GM12872 (cell line): ENCODE results near the gene APOC4.
A peak's percentile ranks its signal among the peaks of the same experiment; 100 is the strongest.

Experiments used
- CTCF ChIP-seq: IDR thresholded peaks from 3 replicates; pipeline ENCODE4 v1.5.1; 2011; ENCODE audit warnings: low read depth, mild to moderate bottlenecking, low read length, moderate library complexity; ENCODE audit not compliant: insufficient read depth

APOC4 gene

GRCh38 chr19:44930088-44930487, 11.9 kb upstream of the APOC4 start:
- no peak for TF ChIP-seq CTCF

- no peak for TF ChIP-seq CTCF
These were observed 10.5 kb upstream of the APOC4 start for GRCh38 chr19:44931541-44931940.

- TF ChIP-seq CTCF = no peak
These were observed 2.4 kb upstream of the APOC4 start for GRCh38 chr19:44939668-44940067.

GRCh38 chr19:44943801-44944249, 1.8 kb downstream of the APOC4 start:
- peak; percentile 30; the same call in 2 of the 3 replicates for TF ChIP-seq CTCF

GRCh38 chr19:44947041-44947581, 5.1 kb downstream of the APOC4 start:
- no peak for TF ChIP-seq CTCF

GRCh38 chr19:44948237-44948636, 6.2 kb downstream of the APOC4 start:
- no peak for TF ChIP-seq CTCF

- no peak for TF ChIP-seq CTCF
These were observed 6.8 kb downstream of the APOC4 start for GRCh38 chr19:44948763-44949374.

GRCh38 chr19:44949550-44949949, 7.5 kb downstream of the APOC4 start:
- TF ChIP-seq CTCF = no peak
